ENCODE results near the gene SLC2A11.
"Not testable (repeated sequence)": the region's sequence is repeated elsewhere in the genome, so short reads cannot be mapped to it uniquely, and the experiment has no call there.

- not testable (repeated sequence) for TF ChIP-seq YY1 (IDR thresholded peaks at IDR 0.05; ENCODE audit: insufficient read depth, insufficient read length); ZNF274 (IDR thresholded peaks at IDR 0.05; ENCODE audit: low read depth, low read length); SUZ12 (IDR thresholded peaks at IDR 0.05; ENCODE audit: extremely low read depth, insufficient read depth, insufficient read length)
These were observed 64.0 kb downstream of the SLC2A11 start for GRCh38 chr22:23921586-23922201.
